HG03442 (cell line): ENCODE measurements around the gene POLA1.

Experiments
- ATAC-seq: cut with Tn5 transposase; IDR thresholded peaks from one replicate; pipeline ENCODE4 v1.9.1; 2021; ENCODE audit warnings: mild to moderate bottlenecking, moderate library complexity; ENCODE audit not compliant: unreplicated experiment

The POLA1 gene

DNA sequence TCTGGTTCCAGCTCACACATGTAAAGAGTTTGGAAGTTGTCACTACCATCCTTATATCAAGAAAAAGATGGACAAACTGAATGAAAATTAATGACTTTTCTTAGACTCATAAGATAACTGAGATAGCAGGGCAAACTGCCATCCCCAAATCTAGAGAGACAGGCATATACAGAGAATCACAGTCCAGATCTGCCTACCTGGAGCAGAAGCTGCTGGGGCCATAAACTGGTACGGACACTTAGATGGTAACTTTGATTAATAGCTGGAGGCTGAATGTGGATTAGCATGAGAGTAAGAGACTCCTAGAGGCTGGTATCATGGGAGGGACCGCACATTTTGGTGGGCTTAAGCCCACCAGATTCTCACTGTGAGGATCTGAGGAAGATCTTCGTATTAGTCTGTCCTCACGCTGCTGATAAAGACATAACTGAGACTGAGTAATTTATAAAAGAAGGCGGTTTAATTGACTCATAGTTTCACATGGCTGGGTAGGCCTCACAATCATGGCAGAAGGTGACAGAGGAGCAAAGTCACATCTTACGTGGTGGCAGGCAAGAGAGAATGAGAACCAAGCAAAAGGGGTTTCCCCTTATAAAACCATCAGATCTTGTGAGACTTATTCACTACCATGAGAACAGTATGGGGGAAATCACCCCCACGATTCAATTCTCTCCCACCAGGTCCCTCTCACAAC is 10.8 kb upstream of the POLA1 start:
- no peak for ATAC-seq

DNA sequence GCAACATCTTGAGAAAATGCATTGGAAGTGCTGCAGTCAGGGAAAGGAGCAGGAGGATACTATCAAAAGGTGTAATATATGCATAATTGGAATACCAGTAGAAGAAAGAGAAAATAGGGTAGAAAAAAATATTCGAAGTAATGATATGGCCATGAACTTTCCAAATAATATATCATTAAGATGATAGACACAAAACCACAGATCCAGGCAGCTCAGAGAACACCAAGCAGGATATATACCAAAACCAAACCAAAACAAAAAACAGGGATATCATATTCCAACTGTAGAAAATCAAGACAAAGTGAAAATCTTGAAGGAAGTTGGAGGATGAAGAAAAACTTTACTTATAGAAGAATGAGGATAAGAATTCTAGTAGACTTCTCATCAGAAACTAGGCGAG is 9.7 kb upstream of the POLA1 start:
- ATAC-seq: no peak

DNA sequence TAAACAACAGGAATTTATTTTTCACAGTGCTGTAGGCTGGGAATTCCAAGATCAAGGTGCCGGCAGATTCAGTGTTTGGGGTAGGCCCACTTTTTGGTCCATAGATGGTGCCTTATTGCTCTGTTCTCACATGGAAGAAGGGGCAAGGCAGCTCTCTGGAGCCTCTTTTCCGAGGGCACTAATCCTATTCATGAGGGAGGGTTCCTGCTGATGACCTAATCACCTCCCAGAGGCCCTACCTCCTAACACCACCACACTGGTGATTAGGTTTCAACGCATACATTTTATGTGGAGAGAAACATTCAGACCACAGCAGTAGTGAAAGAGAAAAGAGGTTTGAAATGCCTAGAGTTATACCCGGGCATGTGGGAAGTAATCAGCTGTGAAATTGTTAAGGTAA is 1.4 kb upstream of the POLA1 start:
- ATAC-seq: no peak

DNA sequence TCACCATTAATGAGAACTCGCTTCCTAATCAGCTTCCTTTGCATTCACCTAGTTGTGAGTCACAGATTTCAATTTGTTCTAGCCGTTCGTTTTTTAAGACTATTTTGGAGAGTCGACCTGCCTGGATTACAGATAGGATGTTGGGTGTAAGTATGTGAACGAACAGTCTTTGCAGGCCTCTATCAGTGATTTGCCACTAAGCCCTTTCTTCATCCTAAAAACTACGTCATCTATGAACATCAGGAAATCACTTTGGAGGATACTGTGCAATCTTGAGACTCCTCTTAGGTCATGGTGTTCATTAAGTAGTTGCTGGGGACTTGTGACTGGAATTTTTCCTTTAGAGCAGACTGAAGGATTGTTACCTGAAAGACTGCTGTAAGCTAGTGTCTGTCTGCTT is 1.1 kb downstream of the POLA1 start:
- no peak for ATAC-seq

DNA sequence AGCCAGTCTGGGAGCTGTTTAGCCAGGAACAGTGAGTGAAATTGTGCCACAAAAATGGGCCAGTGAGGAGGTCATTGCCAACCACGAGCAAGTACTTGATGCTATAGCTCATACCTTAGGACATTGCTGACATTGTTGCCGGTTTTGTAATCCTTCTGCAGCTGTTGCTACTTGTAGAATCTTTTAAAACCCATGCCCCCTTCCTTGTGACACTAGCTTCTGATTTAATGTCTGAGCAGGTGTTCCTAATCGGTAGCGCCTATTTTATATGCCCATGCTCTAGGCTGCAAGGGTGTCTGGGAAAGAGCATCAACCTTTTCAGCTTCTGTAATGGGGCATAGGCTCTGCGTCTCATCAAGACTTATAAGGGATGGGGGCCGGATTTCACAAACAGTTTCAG is 2.6 kb downstream of the POLA1 start:
- no peak for ATAC-seq

DNA sequence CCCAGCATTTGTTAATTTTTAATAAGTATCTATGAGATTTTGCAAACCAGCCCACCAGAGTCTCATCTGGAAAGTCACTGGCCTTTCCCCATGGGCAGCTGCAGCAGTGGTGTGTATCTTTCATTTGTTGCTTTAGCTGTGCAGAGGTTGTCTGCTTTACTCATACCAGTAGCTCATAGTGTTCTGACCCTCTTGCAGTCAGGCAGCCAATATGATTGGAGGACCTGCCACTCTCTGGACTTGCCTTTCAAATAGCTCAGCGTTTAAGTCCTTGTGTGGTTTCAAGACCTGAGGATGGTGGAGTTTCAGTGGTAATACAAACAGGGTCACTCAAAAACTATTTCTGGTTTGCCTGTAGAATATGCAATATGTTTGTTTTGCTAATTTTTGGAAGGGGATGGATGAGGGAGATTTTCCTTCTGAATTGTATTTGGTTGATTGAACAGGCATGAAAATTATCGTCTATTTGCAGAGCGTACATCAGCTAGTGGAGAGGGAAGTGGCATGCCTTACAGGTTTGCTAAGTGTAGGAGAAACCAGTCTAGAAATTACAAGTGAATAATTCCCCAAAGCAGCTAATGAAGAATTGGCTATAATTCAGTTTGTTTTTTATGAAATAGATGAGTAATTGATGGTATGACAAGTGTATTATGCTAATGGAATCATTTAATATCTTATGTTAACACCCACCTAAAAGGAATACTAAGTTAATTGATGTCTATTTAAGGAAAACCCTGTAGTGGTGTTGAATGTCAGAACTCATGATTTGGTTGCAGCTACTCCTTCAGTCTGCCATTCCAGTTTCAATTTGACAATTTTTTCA is 8.9 kb downstream of the POLA1 start:
- ATAC-seq: peak; percentile 100

DNA sequence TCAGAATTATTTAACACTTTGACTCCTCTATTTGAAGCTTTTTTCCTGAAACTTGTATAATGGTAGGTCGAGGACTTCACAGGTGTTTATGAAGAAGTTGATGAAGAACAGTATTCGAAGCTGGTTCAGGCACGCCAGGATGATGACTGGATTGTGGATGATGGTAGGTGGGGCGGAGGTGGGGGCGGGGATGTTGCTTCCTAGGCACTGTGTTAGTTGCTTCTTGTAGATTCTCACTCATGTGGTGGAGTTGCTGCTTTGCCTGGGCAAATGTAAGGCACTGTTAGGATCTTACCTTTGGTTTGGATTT is 9.4 kb downstream of the POLA1 start:
- ATAC-seq: no peak

DNA sequence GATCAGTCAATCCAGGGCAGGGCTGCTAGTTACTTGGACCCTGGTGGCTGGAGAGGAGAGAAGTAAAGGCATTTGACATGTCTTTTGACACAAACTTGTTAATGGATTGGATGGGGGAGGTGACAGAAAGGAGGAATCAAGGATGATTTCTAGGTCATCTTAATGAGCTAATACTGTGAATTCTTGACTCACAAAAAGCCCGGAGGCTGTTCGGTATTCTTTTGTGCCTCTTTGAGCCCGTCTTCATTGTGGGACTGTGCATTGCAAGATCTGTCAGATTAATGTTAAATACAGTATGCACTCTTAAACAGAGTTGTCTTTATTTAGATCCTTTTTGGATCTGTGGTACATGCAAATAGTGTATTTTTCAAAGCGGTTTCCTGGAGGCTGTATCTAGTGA is 25.1 kb downstream of the POLA1 start:
- no peak for ATAC-seq

- ATAC-seq: no peak
Measured at GRCh38 chrX:24720036-24720435, 26.3 kb downstream of the POLA1 start.

- no peak for ATAC-seq
Measured at GRCh38 chrX:24728530-24728929, 34.8 kb downstream of the POLA1 start.

DNA sequence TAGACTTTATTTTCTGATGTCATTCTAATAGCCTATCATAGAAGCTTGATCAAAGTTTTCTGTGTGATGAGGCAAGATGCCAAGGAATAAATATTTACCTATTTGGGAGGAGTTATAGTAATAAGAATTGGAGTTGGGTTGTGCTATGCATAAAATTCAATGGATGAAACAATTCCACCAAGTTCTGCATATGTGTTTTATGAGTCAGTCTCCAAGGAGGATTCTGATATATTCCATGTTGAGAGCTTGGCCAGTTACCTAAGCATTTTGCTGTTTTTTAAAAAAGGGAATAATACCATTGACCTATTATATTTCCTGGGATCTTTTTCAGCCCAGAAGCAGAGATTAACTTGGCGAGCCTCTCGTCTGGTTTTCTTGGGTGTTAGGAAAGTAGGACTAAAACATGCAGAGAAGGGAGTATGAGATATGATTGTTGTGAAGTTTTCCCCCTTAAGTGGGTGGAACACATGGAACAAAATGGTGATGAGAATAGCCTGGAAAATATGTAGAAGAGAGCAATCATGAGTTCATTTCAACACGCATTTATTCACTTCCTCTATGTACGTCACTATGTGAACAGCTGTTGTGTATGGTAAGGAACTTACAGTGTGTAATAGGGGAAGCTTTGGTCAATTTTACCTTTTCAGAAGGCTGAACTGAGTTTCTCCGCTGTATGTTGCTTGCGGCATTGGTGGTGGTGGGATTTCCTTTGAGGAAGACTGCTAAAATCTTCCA is 39.2 kb downstream of the POLA1 start:
- no peak for ATAC-seq

DNA sequence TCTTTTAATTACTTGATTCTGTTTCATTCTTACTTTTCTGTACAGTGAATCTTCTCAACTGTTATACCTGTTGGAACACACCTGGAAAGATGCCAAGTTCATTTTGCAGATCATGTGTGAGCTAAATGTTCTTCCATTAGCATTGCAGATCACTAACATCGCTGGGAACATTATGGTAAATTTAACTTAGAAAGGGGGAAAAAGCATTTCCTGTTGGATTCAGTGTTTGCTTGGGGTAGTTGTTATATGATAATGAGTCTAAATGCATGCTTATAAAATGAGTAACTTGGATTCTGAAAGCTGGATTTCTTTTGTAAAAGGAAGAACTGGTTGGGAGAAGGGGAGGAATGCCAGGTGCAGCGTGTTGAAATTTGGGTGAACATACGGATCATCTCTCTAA is 47.6 kb downstream of the POLA1 start:
- no peak for ATAC-seq

- ATAC-seq: no peak
Measured at GRCh38 chrX:24748196-24748595, 54.5 kb downstream of the POLA1 start.

DNA sequence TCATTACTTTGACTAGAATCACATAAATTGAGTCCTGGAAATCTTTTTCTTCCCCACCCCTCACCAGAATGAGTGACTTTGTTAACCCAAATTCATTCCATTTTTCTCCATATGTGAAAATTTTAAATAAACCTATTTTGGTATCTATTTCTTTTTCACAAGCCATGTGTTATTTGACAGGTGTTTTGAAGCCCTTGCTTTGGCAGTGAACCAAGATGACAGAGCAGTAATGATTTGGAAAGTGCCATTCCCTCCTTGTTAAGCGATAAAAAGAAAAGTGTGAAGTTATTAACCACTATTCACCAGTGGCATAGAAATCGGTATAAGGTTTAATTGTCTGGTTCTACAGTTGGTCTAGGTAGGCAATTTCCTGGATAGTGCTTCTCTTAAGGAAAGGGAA is 66.1 kb downstream of the POLA1 start:
- no peak for ATAC-seq

DNA sequence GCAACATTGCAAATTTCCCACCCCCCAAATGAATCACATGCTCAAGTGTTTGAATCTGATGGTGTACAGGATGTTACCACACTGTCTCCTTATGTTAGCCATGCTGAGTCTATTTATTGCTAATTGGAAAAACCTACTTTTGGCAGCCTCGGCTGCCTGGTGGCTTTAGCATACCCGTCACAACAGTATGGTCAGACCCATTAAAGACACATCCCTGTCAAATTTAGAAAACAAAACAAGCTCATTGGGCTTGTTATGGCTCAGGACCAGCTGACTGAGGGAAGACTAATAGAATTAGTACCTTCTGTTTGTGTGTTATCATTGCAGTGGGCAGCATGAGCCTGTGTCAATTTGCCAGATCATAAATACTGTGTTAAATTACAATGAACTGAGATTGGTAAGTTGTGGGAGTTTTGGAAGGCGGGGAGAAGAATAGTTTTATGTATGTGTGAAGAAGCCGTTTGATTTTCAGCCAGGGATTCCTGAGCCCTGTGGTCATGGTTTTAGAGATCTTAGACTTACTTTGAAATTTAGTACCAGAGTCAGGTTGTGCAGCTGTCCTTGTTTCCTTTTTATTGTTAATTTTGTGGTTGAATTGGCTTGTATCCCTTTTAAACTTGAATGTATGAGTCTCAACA is 66.8 kb downstream of the POLA1 start:
- no peak for ATAC-seq

DNA sequence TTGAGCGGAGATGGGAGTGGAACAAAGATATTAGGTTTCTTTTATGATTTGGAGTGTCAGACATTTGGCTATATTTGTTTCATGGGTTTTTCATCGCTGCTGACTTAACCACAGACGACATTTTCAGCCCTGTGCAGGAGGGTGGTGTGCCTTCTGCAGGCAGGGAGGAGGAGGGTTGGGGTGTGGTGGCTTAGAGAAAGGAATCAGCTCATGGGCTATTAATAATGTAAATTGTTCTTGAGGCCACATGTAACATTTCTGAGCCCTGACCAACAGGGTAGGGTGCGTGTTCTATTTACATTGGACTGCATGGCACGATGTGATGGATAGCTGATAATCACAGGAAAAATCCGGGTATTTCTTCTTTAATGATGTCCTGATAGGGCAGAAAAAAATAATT is 67.6 kb downstream of the POLA1 start:
- no peak for ATAC-seq

DNA sequence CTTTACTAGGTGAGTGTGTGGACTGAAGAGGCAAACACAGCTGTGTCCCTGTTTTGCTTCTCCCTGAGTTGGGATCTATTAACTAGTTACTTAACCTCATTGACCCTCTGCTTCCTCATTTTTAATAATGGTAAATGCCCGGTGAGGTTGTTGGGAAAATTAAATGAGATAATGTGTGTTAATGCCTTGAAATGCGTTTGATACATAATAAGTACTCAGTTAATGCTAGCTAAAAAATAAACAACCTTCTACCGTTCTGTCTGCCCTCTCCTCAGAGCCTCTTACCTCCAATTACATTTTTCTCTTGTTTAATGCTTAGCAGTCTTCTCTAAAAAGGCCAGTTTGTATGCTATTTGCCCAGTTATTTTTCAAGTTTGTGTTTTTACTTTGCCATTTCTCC is 70.3 kb downstream of the POLA1 start:
- ATAC-seq: no peak

GRCh38 chrX:24767557-24767956 is 73.8 kb downstream of the POLA1 start:
- ATAC-seq: no peak

- no peak for ATAC-seq
Measured at GRCh38 chrX:24768556-24768955, 74.8 kb downstream of the POLA1 start.

GRCh38 chrX:24774650-24775049 is 80.9 kb downstream of the POLA1 start:
- no peak for ATAC-seq

- ATAC-seq: no peak
Measured at GRCh38 chrX:24775891-24776290, 82.2 kb downstream of the POLA1 start.

DNA sequence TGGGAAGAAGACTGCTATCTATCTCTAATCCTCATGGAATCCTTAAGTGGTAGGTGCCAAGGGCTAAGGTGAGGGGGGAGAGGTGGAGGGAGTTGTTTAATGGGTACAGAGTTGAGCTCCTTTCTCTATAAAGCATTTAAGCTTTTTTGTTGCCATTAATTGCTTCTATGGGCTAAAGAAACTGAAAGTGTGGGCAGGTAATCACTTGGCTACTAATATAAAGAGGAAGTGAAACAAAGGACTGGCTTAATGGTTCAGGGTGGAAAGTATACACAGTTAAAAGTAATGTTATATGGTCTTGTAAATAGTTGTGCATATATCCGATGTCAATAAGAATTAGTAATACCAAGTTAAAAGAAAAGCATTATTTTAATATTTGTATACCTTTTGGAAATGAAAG is 83.9 kb downstream of the POLA1 start:
- peak; percentile 99 for ATAC-seq
